Skin epidermis (tissue), 12 donors: ENCODE measurements around the gene CHL1.

Experiments used
- H3K27ac ChIP-seq, 21 experiments: fragments of 200-600 bp; sonication (generic) in 11 of 21; one replicate each; pipeline ENCODE4 v1.5.0; 2020; ENCODE audit warnings: mild to moderate bottlenecking in 3 of 21, inconsistent platforms in 2 of 21, moderate library complexity in 2 of 21
- H3K4me3 ChIP-seq, 7 experiments: fragments of 200-600 bp; sonication (generic) in 2 of 7; one replicate each; pipeline ENCODE4 v1.5.0; 2020; ENCODE audit warnings: inconsistent platforms in 2 of 7, mild to moderate bottlenecking in 2 of 7, moderate library complexity in 1 of 7

Gene CHL1

GRCh38 chr3:210669-211068 lies 14.1 kb downstream of the CHL1 start:
- H3K4me3 ChIP-seq: no peak overlapping the region
- H3K27ac ChIP-seq: no peak overlapping the region

DNA sequence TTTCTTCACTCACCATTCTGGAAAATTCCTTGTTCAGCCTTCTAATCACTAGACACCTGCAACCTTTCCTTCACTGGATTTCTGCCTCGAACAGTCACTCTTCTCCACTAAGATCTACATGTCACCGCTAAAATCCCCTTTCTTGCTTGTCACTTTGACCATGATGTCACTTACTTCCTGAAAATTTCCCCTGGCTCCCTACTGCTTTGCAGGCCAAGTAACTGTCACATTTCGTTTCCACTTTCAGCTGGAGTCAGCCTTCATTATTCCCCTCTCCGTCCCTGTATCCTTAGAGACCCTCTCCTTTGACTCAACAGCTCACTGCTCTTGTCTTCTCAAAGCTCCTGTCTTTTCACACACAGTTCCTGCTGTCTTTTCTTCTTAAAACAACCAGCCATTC lies 15.9 kb downstream of the CHL1 start:
- Histone ChIP-seq H3K4me3 (no peak overlapping the region), H3K27ac (no peak overlapping the region)

- Histone ChIP-seq H3K4me3 (no peak overlapping the region), H3K27ac (no peak overlapping the region)
Observed at GRCh38 chr3:217099-217813, 20.7 kb downstream of the CHL1 start.

GRCh38 chr3:217948-218347 lies 21.4 kb downstream of the CHL1 start:
- Histone ChIP-seq H3K4me3 (no peak overlapping the region), H3K27ac (no peak overlapping the region)

DNA sequence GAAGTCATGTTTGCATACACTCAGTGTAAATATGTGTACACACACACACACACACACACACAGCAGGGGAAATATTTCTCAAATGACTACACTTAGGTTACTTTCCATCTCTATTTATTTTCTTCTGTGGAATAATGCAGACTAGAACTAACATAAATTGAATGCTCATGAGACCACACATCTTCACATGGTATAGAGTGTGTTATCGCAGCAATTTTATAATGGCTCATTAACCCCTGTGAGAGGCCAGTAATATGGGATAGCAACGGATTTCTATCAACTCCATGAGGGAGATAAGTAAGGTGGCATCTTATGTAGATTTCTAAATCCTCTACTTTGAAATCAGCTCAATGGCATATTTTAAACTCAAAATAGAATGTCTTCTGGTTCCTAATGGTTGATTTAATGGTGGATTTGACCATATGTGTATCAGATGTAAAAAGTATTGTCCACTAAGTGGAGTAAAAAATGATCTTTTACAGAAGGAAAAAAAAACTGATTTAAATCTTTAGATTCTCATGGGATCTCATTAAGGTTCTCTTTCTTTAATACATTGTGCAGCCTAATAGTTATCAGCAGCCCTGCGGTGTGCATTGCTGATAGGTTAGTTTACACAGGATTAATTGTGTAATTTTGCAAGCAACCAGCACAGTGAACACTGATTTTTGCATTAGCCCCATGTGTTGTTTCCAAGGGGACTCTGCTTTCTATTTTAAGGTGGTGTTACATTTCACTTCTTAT lies 32.0 kb downstream of the CHL1 start:
- H3K4me3 ChIP-seq: no peak overlapping the region
- H3K27ac ChIP-seq: no peak overlapping the region

DNA sequence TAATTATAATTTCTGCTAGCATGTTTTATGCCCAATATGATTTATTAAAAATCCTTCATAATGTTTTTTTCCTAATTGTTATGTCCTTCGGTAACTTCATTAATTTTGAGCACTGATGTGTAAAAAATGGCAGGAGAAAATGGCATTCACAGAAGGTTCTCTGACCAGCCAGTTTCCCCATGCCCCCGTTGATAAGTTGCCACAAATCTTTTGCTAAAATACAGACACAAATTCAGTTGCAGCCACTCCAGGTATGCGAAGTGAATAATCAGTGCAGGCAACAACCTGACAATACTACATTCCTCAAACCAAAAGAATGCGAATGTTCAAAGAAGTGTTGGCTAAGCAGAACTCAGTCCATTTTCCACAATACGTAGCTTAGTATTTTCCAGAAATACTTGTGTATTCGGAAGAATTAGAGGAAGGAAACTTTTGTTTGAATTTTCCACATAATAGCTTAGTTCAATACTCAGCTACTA lies 32.7 kb downstream of the CHL1 start:
- no peak overlapping the region for H3K27ac ChIP-seq
- H3K4me3 ChIP-seq: no peak overlapping the region

- H3K4me3 ChIP-seq: no peak overlapping the region
- H3K27ac ChIP-seq: no peak overlapping the region
Observed at GRCh38 chr3:236881-237280, 40.3 kb downstream of the CHL1 start.

GRCh38 chr3:242602-243355 lies 46.2 kb downstream of the CHL1 start:
- Histone ChIP-seq H3K27ac (no peak overlapping the region), H3K4me3 (no peak overlapping the region)

DNA sequence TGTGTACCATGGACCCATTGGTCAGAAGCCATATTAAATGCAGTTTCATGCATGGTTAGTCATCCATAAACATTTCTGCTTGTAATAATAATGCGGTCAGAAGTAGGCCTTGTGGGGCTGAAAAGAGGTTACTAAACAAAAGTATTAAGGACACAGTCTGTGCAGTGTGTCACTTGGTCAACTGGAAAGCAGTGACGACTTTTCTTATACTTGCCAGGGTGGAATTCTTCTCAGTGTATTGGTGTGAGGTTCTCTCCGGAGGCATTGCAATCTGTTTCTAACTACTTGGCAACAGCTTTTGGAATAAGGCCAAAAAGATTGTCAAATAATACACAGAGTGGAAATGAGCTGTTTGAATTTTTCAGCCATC lies 46.8 kb downstream of the CHL1 start:
- no peak overlapping the region for H3K27ac ChIP-seq

GRCh38 chr3:244041-244440 lies 47.5 kb downstream of the CHL1 start:
- Histone ChIP-seq H3K4me3 (no peak overlapping the region), H3K27ac (no peak overlapping the region)

More for the DNA sequence above, 46.8 kb downstream of the CHL1 start:
- H3K4me3 ChIP-seq: no peak overlapping the region

- H3K27ac ChIP-seq: no peak overlapping the region
- H3K4me3 ChIP-seq: no peak overlapping the region
Observed at GRCh38 chr3:247916-248315, 51.4 kb downstream of the CHL1 start.

DNA sequence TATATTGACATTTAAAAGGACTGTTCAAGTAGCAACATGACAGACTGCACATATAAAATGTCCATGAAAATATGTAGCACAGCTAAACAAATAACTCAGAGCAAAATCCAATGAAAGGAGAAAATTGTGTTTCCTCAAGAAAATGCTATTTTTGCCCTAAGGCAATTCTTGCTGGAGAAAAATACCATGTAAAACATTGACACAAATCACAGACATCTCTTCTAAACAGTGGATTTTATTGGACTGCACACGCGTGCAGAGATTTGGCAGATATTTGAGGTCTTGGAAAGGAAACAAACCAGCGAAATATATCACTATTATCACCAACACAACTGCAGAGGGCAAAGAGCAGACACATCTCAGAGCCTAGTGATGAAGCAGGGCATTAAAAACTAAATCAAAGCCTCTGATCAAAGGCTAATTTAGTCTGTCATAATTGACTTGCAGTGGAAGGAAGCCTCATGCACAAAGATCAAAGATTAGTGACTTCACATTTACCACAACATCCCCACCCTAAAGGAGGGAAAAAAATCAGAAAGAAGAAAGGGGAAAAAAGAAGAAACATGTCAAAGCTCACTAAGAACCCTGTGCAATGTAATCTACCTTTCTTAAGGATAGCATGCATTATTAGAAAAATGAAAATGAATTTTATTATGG lies 52.4 kb downstream of the CHL1 start:
- no peak overlapping the region for H3K27ac ChIP-seq
- no peak overlapping the region for H3K4me3 ChIP-seq

GRCh38 chr3:249587-250262 lies 53.2 kb downstream of the CHL1 start:
- Histone ChIP-seq H3K4me3 (no peak overlapping the region), H3K27ac (no peak overlapping the region)

DNA sequence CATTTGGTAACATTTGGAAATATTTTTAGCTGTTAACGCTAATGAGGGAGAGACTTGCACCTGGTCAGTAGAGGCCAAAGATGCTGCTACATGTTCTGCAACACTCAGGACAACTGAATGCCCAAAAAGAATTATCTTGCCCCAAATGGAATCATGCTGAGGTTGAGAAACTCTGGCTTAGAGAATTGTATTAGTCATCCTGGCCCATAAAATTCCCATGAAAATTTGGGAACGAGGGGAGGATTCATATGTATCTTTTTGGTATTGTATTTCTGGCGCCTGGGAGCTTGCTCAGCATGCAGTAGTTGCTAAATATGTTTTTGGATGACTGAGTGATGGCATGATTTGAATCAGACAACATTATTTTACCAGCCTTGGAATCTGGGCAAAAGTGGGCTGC lies 59.9 kb downstream of the CHL1 start:
- H3K4me3 ChIP-seq: no peak overlapping the region
- no peak overlapping the region for H3K27ac ChIP-seq

DNA sequence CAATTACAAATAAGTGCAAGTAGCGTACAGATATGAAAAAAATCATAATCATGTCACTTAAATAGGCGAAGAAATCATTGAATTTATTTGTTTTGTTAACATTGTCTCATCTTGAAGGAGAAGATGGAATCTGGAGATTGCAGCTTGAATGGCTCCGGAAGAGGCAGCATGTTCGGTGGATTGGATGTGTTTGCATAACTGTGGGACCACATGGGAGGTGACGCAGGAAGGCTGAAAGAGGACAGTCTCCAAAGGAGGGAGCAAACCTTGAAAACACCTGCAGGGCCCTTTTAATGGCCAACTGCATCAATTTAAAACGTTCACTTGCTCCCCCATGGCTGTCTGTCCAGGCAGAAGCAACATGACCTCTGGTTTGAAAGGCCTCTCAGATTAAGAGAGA lies 61.3 kb downstream of the CHL1 start:
- Histone ChIP-seq H3K27ac (no peak overlapping the region), H3K4me3 (no peak overlapping the region)

GRCh38 chr3:260898-261297 lies 64.3 kb downstream of the CHL1 start:
- H3K4me3 ChIP-seq: no peak overlapping the region
- no peak overlapping the region for H3K27ac ChIP-seq

- H3K4me3 ChIP-seq: no peak overlapping the region
- no peak overlapping the region for H3K27ac ChIP-seq
Observed at GRCh38 chr3:263393-263792, 66.8 kb downstream of the CHL1 start.

DNA sequence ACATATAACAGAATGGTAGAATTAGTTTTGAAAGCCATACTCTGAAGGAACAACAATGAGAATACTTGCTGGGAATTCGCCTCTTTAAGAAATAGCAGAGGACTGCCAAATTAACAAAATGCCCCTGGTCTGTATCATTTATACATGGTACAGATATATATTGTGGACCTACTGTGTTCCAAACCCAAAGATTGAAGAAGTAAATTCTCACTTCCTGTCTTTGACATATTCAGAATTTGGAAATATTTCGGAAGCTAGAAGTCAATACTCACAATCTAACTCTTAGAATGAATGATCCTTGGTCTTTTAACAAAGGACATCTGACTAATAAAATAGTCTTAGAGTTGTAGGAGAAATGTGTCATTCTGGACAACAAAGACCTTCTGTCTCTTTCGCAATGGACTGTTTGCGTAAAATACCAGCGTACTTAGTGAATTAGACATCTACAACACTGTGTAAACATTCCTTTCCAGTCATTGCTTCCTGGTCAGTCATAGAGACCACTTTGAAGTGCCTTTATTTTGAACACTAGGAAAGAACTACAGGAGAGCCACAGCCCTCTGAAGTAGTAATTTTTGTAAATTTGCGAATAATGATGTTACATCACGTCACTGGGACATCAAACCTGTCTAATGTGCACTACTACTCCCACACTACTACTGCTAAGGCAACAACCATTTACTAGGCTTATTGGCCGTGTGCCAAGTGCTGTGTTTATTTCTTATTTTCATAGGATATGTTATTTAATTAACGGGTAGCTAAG lies 68.0 kb downstream of the CHL1 start:
- no peak overlapping the region for H3K4me3 ChIP-seq
- H3K27ac ChIP-seq: no peak overlapping the region

DNA sequence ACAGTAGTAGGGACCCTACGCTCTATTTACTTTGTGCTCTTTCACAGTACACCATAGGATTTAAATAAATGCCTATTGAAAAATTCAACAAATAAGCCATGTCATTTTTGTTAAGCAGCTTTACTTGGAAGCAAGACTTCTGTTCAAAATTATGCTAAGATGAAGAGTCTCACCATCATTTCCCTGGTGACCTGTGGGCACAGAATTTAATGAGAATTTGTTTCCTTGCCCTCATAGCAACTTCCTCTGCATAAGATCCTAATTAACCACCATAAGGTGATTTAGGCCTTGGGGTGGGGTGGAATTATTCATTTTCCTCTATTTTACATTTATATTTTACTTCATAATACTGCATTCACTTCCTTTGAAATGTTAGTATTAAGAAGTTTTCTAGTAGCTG lies 70.5 kb downstream of the CHL1 start:
- Histone ChIP-seq H3K27ac (no peak overlapping the region), H3K4me3 (no peak overlapping the region)
